GM19035 (cell line): ENCODE data around the gene FGF2.
A peak's percentile ranks its signal among the peaks of the same experiment; 100 is the strongest.
"Not testable (repeated sequence)": the region's sequence is repeated elsewhere in the genome, so short reads cannot be mapped to it uniquely, and the experiment has no call there.

Source experiments
- ATAC-seq: cut with Tn5 transposase; IDR thresholded peaks from one replicate; pipeline ENCODE4 v1.9.1; 2021; ENCODE audit not compliant: unreplicated experiment

FGF2 gene

DNA sequence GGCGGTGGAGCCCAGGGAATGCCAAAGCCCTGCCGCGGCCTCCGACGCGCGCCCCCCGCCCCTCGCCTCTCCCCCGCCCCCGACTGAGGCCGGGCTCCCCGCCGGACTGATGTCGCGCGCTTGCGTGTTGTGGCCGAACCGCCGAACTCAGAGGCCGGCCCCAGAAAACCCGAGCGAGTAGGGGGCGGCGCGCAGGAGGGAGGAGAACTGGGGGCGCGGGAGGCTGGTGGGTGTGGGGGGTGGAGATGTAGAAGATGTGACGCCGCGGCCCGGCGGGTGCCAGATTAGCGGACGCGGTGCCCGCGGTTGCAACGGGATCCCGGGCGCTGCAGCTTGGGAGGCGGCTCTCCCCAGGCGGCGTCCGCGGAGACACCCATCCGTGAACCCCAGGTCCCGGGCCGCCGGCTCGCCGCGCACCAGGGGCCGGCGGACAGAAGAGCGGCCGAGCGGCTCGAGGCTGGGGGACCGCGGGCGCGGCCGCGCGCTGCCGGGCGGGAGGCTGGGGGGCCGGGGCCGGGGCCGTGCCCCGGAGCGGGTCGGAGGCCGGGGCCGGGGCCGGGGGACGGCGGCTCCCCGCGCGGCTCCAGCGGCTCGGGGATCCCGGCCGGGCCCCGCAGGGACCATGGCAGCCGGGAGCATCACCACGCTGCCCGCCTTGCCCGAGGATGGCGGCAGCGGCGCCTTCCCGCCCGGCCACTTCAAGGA is at the start of gene FGF2:
FGF2 (plus strand) TSS at position 279 of the 705 bp plus-strand sequence; CDS start at position 623, 344 bp downstream.
- ATAC-seq, result peak; percentile 26

DNA sequence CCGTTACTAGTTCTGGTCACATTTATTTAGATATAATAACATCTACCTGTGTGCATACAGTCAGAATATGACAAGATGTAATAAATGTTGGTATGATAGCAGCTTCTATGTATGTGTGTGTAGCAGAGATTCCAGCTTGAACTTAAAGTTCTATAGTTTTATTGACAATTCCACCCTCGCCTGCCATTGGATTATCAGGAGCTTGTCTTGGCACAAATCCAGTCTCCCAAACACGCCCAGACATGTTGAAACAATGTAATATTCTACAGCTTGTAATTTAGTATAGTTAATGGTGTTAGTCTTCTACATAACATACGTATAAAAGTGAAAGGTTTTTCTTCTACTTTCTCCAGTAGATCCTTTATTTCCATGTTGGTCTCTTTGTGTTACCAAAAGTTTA is 49.7 kb upstream of the FGF2 start:
- no peak for ATAC-seq

DNA sequence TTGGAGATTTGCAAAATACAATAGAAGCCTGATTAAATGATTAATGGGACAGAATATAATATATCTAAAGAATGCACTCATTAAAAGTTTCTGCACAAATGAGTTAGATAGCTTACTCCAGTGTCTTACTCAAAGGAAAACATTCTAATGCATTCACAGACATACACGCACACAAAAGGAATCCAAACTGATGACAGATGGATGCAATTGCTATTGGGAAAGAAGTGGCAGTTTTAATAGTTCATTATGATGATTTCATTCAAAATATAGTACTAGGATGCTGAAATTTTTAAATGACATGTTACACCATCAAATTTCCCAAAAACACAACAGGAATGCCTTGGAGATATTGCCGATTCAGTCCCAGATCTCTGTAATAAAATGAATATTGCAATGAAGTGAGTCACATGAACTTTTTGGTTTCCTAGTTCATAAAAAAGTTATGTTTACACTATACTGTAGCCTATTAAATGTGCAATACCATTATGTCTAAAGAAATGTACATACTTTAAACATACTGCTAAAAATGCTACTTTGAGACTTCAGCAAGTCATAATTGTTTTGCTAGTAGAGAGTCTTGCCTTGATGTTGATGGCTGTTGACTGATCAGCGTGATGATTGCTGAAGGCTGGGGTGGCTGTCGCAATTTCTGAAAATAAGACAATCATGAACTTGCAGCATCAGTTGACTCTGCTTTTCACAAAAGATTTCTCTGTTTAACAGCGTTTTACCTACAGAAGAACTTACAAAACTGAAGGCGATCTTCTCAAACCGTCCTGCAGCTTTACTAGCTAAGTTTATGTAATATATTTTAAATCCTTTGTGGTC is 48.6 kb upstream of the FGF2 start:
- ATAC-seq, result no peak

DNA sequence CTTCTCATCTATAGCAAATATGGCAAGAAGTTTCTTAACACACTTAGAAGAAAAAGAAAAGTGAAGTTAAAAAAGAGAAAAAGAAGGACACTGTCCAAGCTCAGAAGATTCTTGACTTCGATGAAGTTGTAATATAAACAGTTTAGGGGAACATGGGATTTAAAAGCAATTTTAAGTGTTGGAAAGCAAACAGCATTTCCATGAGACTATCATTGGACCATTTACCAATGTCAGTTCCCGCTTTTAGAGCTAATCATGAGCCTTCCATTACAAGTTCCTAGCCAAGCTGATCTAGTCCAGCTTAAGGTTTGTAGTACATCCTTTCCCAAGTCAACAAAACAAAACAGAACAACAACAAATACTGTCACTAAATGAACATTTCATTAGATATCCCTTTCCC is 45.1 kb upstream of the FGF2 start:
- no peak for ATAC-seq

DNA sequence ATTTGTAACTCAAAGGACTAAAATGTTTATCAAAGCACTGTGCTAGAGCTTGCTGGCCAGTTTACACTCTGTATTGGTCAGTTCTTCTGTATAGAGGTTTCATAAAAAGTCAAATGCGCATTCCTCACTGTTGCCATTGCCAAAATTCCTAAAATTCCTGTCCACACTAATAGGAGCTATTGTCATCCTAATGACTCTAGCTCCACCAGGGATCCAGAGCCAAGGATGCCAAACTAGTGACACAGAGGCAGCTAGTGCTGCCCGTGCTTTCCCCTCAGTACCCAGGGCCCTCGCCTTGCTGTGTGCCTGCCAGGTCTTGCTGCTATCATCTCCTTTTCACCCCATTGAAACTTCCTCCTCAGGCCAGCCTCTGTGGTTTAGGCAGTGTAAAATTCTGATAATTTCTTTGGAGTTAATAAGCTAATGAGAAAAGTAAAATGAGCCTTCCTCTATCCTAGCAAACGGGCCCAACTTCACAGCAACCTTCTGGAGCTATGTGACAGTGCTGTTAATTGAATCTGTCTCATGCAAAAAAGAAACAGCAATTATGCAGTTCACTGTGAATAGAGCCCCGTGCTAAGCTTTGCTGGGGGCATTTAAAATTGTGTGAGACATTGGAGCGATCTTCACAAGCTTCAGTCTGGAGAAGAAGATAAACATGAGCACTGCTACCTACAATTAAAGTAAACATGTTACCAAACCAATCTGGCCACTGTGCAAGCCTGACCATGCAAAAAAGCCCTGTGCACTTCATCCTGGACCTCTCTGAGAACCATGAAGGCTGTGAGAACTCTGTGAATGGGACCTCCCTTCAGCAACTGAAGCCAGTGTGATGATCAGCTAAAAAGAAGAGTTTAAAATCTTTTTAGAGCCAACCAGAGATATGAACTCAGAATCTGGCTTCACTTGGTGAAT is 43.1 kb upstream of the FGF2 start:
- no peak for ATAC-seq

DNA sequence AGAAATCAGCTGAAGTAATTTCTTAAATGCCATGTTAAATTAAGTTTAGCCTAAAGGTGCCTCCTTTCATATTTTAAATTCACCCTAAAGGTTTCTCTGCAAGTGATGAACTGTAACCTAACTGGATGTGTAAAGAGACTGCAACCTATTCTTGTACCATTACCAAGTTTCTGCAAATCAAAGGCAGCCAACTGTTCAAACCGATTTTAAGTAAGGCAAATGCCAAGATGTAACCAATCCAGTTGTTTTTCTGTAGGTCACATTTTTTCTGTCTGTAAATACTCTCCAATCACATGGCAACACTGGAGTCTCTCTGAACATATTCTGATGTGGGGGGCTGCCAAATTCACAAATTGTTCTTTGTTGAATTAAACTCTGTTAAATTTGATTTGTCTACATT is 42.4 kb upstream of the FGF2 start:
- no peak for ATAC-seq

DNA sequence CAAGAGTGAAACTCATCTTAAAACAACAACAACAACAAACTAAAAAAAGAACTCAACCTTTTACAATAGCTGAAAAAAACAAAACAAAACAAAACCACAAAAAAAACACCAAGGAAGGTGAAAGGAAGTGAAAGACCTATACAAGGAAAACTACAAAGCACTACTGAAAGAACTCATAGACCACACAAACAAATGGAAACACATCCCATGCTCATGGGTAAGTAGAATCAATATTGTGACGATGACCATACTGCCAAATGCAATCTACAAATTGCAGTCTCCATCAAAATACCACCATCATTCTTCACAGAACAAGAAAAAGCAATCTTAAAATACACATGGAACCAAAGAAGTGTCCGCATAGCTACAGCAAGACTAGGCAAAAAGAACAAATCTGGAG is 41.5 kb upstream of the FGF2 start:
- ATAC-seq, result no peak

DNA sequence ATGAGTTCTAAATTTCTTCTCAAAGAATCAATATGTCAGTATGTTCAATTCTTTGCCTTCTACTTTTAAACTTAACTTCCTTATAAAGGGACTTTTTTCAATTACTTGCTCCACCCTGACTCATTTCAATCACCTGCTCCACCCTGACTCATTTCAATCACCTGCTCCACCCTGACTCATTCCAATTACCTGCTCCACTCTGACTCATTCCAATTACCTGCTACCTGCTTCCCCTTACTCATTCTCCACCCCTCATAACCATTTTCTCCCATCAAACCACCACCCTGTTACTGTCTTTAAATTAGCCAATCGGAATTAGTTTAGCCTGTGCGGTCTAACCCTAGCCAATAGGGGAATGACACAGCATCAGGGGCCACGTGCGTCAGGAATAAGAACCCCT is 40.3 kb upstream of the FGF2 start:
- not testable (repeated sequence) for ATAC-seq

DNA sequence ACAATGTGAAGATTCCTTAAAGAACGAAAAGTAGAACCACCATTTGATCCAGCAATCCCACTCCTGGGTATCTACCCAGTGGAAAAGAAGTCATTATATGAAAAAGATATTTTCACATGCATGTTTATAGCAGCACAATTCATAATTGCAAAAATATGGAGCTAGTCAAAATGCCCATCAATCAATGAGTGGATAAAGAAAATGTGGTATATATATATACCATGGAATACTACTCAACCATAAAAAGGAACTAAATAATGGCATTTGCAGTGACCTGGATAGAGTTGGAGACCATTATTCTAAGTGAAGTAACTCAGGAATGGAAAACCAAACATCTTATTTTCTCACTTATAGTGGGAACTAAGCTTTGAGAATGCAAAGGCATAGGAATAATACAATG is 39.7 kb upstream of the FGF2 start:
- not testable (repeated sequence) for ATAC-seq

DNA sequence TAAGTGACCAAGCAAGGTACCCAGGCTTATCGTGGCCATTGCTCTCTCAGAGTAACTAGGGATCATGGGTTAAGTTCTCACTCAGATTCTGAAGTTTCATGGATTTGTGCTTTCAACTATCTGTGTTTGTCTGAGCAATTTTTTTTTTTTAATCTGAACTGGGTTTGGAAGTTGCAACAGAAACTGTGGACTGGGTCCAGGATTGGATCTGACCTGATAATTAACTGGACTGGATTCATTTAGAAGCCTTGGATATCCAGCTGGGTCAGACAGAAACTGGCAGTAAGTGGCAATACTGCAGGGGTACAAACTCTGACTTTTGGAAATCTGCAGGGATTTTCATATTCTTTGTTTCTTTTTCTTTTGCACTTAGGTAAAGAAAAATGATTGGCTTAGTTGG is 38.7 kb upstream of the FGF2 start:
- no peak for ATAC-seq

DNA sequence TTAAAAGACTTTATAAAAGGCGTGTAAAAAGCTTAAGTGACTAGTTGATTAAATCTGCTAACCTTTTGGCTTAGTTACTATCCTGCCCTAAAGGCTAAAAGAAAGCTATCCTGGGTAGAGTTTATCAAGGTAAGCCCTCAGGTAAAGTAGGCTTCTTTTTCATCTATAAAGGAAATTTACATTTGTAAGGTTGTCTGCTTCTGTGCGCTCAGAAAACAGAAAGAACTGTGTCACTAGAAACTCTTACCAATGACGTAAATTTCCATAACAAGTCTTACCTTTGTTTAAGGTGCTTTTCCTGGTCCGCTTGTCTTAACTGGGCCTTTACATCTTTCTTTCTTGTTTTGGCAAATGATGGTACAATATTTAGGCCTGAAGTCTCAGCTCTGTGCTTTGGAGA is 37.7 kb upstream of the FGF2 start:
- no peak for ATAC-seq

DNA sequence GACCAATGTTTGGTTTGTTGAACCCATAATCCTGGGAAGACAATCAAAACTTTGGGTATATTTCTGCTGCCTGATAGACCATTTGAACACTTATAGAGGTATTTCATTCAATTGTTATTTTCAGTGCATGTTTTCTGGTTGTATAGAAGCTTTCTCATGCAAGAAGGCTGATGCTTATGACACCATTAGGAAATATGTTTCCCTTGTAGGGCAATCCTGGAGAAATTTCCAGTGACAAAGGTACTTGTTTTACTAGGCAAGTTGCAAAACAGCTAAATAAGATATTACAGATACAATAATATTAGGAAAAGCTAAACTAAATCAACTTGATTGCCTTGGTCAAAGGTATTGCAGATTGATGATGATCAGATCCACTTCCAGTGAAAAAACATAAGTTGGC is 32.8 kb upstream of the FGF2 start:
- ATAC-seq, result no peak

DNA sequence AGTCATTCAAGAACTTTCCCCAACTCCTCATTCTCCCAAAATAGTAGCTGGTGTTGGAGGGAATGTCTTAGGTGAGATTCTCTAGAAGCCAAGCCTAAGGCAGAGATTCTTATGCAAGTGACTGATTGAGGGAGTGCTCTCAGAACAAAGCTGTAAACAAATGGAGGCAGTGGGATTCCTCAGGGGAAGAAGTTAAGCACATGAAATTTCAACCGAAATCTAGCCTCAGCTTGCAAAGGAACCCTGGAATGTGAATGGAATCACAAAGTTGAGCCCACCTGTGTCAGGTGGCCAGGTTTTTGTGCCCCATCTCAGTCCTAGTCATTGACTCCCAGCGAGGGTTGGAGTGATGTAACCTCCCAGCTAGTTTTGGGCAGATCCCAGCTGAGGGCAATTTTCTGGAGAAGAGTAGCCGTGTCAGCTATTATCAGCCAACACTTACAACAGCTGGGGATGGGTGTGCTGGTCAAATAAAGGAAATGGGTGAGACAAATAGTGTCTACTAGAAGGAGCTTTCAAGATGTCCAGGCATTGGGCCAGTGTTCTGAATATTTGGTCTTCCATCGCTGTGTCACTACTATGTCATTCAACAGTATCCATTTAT is 29.7 kb upstream of the FGF2 start:
- no peak for ATAC-seq

DNA sequence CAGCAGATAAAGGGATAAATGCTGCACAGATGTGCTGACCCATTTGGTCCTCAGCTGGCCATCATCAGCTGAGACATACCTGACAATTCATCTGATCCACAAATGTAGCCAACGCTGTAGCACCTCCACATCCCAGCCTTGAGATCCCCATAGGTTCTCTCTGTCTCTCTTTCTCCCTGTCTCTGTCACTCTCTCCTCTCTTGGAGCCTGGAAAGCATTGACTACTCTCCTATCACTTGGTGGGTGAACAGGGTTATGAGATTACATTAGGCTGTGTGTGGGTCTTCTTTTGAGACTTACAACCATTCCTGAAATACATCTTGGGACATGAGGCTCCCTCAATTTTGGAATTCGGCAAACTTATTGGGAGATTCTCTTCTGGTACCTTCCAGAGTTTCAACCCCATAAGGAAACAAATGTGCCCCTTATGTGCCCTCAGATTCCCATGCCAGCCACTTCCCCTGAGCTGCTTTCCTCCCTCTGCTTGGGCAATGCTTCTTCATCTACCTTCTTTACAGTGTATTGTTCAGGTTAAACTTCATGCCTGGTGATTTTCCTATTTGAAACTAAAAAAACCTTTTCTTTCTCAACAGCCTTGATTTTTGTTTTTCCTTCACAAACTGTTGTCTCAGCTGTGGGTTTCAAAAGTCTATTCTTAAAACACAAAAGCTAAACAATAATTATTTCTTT is 29.1 kb upstream of the FGF2 start:
- no peak for ATAC-seq

DNA sequence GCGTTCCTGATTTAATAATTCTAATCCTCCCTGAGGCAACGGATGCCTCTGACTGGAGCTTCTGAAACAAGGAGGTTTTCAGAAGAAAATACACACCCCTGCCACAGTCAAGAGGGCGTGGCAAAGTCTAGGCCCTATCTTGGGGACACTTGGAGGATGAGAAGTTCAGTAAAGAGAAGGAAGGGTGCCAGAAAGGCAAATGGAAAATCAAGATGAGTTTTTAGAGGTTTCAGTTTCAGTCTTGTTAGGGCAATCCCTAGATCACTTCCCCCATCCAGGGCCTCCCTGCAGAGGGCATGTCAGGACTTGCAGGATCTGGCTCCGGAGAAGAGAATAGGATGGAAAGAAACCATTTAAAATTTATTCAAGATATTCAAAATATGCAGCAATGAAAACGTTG is 28.5 kb upstream of the FGF2 start:
- ATAC-seq, result no peak

DNA sequence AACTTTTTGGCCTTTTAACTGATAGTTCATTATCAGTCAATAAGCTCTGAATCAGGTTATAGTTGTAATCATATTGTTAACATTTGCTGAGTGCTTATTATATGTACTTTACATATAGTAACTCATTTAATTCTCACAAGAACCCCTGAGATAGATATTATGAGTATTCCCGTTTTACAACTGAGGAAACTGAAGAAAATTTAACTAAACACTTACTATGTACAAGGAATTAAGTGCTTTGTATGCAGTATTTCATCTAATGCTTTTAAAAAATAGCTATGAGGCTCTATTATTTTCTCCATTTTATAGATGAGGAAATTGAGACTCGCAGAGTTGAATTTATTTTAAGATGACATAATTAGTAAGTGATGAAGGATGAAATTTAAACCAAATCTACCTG is 27.7 kb upstream of the FGF2 start:
- no peak for ATAC-seq

DNA sequence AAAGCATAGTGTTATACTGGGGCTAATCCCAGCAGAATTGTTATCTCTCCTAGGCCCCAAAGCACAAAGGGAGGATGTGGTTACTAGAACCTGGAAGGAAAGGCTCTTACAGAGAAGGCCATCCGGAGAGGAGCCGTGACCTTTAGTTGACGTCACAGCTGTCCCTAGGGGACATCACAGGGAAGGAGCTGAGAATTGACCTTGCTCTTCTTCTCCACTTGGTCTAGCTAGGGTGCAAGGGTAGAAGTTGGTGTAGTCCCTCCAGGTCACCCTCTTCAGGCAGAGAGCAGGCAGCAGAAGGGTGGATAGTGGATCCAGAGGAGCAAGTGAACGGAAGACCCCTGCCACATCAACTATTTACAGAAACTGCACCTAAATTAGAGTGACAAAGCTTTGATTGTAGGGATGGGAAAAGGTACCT is 22.8 kb upstream of the FGF2 start:
- ATAC-seq, result no peak

DNA sequence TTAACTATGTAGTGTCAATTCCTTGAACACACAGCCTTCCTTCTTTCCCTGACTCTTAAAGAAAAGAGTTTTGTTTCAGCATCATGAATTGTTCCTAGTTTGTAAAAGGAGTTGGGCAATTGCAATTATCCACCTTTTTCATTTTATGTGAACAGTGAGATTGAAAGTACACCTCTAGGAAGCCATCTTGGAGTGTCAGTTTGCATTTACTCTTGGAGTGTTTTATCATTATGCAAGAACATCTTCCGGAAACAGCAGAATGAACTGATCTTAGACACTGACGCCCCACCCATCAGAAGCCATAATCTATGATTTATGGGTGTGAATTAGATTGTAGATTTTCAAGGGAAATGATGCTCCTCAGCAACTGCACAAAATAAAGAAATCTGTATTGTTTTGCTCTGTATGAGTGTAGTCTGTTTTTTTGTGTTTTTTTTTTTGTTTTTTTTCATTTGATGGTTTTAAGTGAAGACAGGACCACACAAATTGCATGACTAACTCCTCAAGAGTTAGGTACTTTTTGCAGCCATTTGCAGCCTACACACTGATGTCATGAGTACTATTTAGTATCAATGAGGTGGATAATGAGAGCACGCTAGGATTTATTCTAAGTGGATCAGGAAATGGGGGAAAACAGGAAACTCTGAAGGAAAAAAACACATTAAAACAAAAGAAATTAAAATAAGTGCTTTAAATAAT is 19.5 kb upstream of the FGF2 start:
- ATAC-seq, result no peak

DNA sequence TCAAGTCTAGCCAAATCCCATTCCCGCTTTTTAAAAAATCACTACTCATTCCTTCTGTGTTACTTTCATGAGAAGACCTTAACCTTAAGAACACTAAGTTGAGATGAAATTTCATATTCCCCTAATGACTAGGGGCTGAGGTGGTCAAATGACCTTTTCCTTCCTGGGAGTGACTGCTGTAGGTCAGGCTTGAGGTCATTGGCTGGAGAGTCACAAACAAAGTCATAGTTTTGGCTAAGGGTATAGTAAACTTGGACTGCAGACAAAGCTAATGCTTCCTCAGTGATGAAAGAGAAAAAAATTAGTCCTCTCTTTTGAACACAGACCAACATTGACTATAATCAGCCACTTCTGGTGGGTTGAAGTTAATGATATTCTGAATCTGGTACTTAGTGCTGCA is 16.0 kb upstream of the FGF2 start:
- ATAC-seq, result no peak

DNA sequence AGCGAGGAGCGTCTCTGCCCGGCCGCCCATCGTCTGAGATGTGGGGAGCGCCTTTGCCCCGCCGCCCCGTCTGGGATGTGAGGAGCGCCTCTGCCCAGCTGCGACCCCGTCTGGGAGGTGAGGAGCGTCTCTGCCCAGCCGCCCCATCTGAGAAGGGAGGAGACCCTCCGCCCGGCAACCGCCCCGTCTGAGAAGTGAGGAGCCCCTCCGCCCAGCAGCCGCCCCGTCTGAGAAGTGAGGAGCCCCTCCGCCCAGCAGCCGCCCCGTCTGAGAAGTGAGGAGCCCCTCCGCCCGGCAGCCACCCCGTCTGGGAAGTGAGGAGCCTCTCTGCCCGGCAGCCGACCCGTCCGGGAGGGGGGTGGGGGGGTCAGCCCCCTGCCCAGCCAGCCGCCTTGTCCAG is 14.8 kb upstream of the FGF2 start:
- not testable (repeated sequence) for ATAC-seq
